Keratinocyte (primary cell): Measurements from ENCODE around the gene DSG4. TPM values are rescaled to one million over a fixed set of nuclear protein-coding genes. Genes with fewer than 3 reads are reported as not detected.
A peak's percentile ranks its signal among the peaks of the same experiment; 100 is the strongest.

Experiments
- DNase-seq: peaks from one replicate; pipeline ENCODE4 v3.0.0-alpha.2; 2011; ENCODE audit warnings: low read depth, missing footprints, low spot score
- FAIRE-seq: peaks from 2 replicates; lab custom pipeline; 2011; peaks lifted over from hg19 to GRCh38; lab: Jason Lieb, UNC
- H2AFZ ChIP-seq: 2 replicates; pipeline ENCODE4 v1.6.0; 2012; ENCODE audit warnings: low read length, control low read depth, inconsistent platforms; ENCODE audit not compliant: control insufficient read depth
- H3K27ac ChIP-seq: 2 replicates; pipeline ENCODE4 v1.5.1; 2011; ENCODE audit warnings: low read length; ENCODE audit not compliant: control insufficient read depth, insufficient read depth
- H3K27me3 ChIP-seq: 3 replicates; pipeline ENCODE4 v1.6.0; 2011; ENCODE audit warnings: low read length; ENCODE audit not compliant: control insufficient read depth, insufficient read depth; ENCODE audit errors: extremely low read depth
- H3K36me3 ChIP-seq, 2 experiments: 2 replicates in 1 of 2; 3 replicates in 1 of 2; pipeline ENCODE4 v1.5.1; 2011; ENCODE audit warnings: low read length in 2 of 2, mild to moderate bottlenecking in 1 of 2; ENCODE audit not compliant: control insufficient read depth in 2 of 2, insufficient read depth in 2 of 2; ENCODE audit errors: extremely low read depth in 1 of 2
- H3K4me1 ChIP-seq: 3 replicates; pipeline ENCODE4 v1.5.1; 2011; ENCODE audit warnings: low read length; ENCODE audit not compliant: control insufficient read depth, insufficient read depth; ENCODE audit errors: extremely low read depth
- H3K4me2 ChIP-seq: 3 replicates; pipeline ENCODE4 v1.6.0; 2011; ENCODE audit warnings: low read depth, low read length; ENCODE audit not compliant: control insufficient read depth, insufficient read depth; ENCODE audit errors: extremely low read depth
- H3K4me3 ChIP-seq, 3 experiments: fragments of 200-600 bp in 1 of 3; sonication (generic) in 1 of 3; 2 replicates in 2 of 3; 3 replicates in 1 of 3; pipeline ENCODE4 v1.5.1; 2011 to 2016; ENCODE audit warnings: low read length in 3 of 3, mild to moderate bottlenecking in 3 of 3, control low read depth in 2 of 3, inconsistent platforms in 1 of 3, low read depth in 1 of 3, mixed read lengths in 1 of 3, mixed run types in 1 of 3, moderate library complexity in 1 of 3; ENCODE audit not compliant: control insufficient read depth in 2 of 3, insufficient read depth in 2 of 3; ENCODE audit errors: extremely low read depth in 1 of 3
- H3K79me2 ChIP-seq: 2 replicates; pipeline ENCODE4 v1.6.0; 2012; ENCODE audit warnings: low read length; ENCODE audit not compliant: control insufficient read depth, insufficient read depth
- H3K9ac ChIP-seq: 3 replicates; pipeline ENCODE4 v1.6.0; 2011; ENCODE audit warnings: low read length; ENCODE audit not compliant: control insufficient read depth, insufficient read depth; ENCODE audit errors: extremely low read depth
- H3K9me1 ChIP-seq: 3 replicates; pipeline ENCODE4 v1.6.0; 2011; ENCODE audit warnings: low read length; ENCODE audit not compliant: control insufficient read depth, insufficient read depth; ENCODE audit errors: extremely low read depth
- H3K9me3 ChIP-seq: 2 replicates; pipeline ENCODE4 v1.5.1; 2012; ENCODE audit warnings: low read depth, low read length; ENCODE audit not compliant: control insufficient read depth
- H4K20me1 ChIP-seq: 3 replicates; pipeline ENCODE4 v1.6.0; 2011; ENCODE audit warnings: low read length; ENCODE audit not compliant: control insufficient read depth, insufficient read depth; ENCODE audit errors: extremely low read depth
- EZH2 ChIP-seq: IDR thresholded peaks from one replicate; pipeline ENCODE4 v1.6.1; 2012; ENCODE audit warnings: inconsistent platforms, mild to moderate bottlenecking, low read length, moderate library complexity
- dilution Hi-C: fragments of 300-500 bp; cut with MboI; formaldehyde crosslinking; loops from one replicate; pipeline ENCODE4 v1.7.0; 2020; ENCODE audit warnings: low sequenced_read_pairs; ENCODE audit not compliant: extremely low pct_ligation_motif_present
- polyA plus RNA-seq, 5 experiments: library from polyadenylated mRNA; depleted of rRNA in 3 of 5; stranded (reverse) in 3 of 5; stranded (forward) in 1 of 5; unstranded in 1 of 5; fragments of >200 nt; gene quantifications; 1 replicate in 1 of 5; 2 replicates in 3 of 5; 3 replicates in 1 of 5; pipeline versions ENCODE4 v1.2.1 to v1.2.3, GENCODE V29; 2011 to 2012; ENCODE audit warnings: missing spikeins in 2 of 5, low read depth in 1 of 5, low replicate concordance in 1 of 5
- TF ChIP-seq, protein P1 (sequence below), 3 experiments: IDR thresholded peaks in 1 of 3; conservative IDR thresholded peaks in 1 of 3; optimal IDR thresholded peaks in 1 of 3; 2 replicates in 2 of 3; 3 replicates in 1 of 3; pipeline versions ENCODE3 to v1.5.1; 2011; ENCODE audit warnings: low read length in 3 of 3, mild to moderate bottlenecking in 3 of 3, moderate library complexity in 2 of 3, control low read depth in 1 of 3, inconsistent platforms in 1 of 3; ENCODE audit not compliant: insufficient read depth in 2 of 3; ENCODE audit errors: extremely low read depth in 1 of 3

DSG4 gene
- polyA plus RNA-seq, 1 donor (not counting 4 experiments of a cell fraction or from before 2014, with no cell fraction given): 0.18 TPM

DNA sequence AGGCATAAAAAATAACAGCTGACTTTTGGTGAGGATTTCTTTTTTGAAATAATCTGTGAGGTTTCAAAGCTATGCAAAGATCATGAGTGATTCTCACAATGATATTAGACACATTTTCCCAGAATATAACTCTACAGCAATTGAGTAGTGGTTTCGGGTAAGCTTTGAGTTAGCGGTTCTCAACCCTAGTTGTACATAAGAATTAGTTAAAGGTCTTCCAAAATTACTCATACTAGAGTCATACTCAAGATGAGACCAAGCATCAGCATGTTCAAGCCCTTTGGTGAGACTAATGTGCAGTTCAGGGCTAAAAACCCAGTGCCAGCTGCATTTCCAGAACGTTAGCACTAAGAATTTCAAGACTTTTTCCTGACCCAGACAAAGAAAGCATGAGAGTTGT lies 31.1 kb downstream of the DSG4 start:
- TF ChIP-seq EZH2: no peak
- TF ChIP-seq, protein P1, sequence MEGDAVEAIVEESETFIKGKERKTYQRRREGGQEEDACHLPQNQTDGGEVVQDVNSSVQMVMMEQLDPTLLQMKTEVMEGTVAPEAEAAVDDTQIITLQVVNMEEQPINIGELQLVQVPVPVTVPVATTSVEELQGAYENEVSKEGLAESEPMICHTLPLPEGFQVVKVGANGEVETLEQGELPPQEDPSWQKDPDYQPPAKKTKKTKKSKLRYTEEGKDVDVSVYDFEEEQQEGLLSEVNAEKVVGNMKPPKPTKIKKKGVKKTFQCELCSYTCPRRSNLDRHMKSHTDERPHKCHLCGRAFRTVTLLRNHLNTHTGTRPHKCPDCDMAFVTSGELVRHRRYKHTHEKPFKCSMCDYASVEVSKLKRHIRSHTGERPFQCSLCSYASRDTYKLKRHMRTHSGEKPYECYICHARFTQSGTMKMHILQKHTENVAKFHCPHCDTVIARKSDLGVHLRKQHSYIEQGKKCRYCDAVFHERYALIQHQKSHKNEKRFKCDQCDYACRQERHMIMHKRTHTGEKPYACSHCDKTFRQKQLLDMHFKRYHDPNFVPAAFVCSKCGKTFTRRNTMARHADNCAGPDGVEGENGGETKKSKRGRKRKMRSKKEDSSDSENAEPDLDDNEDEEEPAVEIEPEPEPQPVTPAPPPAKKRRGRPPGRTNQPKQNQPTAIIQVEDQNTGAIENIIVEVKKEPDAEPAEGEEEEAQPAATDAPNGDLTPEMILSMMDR (optimal IDR thresholded peaks at IDR 0.05 in 1 of 3, IDR thresholded peaks at IDR 0.05 in 1 of 3, conservative IDR thresholded peaks at IDR 0.05 in 1 of 3; ENCODE audit: extremely low read depth in 1 of 3, insufficient read depth in 2 of 3, low read length in 3 of 3): no peak
- Histone ChIP-seq H3K36me3 (no peaks in the 10 kb centered on the region), H2AFZ (no peak overlapping the region), H3K79me2 (no peaks in the 10 kb centered on the region), H3K4me3 (no peak overlapping the region), H3K9me3 (no peaks in the 10 kb centered on the region), H3K9me1 (no peaks in the 10 kb centered on the region), H3K4me1 (peaks cover 3% of the 10 kb centered on the region), H3K4me2 (no peak overlapping the region), H3K27me3 (no peaks in the 10 kb centered on the region), H3K9ac (no peak overlapping the region), H4K20me1 (no peaks in the 10 kb centered on the region), H3K27ac (no peak overlapping the region)
- FAIRE-seq: peak; percentile 77
- dilution Hi-C loops: no loop called here
- no peak for DNase-seq

DNA sequence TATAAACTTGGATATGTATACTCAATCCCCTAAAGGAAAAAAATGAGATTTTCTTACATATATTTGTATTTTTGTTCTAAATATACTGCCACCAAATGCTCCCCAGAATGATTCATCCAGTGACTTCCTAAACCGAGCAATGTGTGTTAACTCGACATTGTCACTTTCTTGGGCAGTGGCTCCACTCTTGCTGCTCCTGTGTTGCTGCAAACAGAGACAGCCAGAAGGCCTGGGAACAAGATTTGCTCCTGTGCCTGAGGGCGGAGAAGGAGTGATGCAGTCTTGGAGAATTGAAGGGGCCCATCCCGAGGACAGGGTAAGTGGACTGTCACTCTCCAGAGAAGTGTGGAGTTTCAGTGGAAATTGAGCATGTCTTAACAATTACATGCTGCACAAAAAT lies 32.7 kb downstream of the DSG4 start:
- Histone ChIP-seq H4K20me1 (no peaks in the 10 kb centered on the region), H3K36me3 (no peaks in the 10 kb centered on the region), H3K79me2 (no peaks in the 10 kb centered on the region), H3K9ac (no peak overlapping the region), H2AFZ (no peak overlapping the region), H3K4me2 (no peak overlapping the region), H3K4me3 (no peak overlapping the region), H3K27me3 (no peaks in the 10 kb centered on the region), H3K4me1 (peaks cover 3% of the 10 kb centered on the region), H3K27ac (no peak overlapping the region), H3K9me3 (no peaks in the 10 kb centered on the region), H3K9me1 (no peaks in the 10 kb centered on the region)
- FAIRE-seq: no peak
- dilution Hi-C loops: no loop called here
- no peak for TF ChIP-seq EZH2
- TF ChIP-seq, protein P1 (optimal IDR thresholded peaks at IDR 0.05 in 1 of 3, IDR thresholded peaks at IDR 0.05 in 1 of 3, conservative IDR thresholded peaks at IDR 0.05 in 1 of 3; ENCODE audit: extremely low read depth in 1 of 3, insufficient read depth in 2 of 3, low read length in 3 of 3): no peak
- no peak for DNase-seq
